PC-3 (cell line): Measurements from ENCODE around the gene ZNF296.

ENCODE experiments used
- EZH2 ChIP-seq: fragments of 300-600 bp; sonication (generic); IDR thresholded peaks from one replicate; pipeline ENCODE4 v1.6.1; 2017; ENCODE audit warnings: antibody characterized with exemption, mild to moderate bottlenecking, low read length; ENCODE audit not compliant: unreplicated experiment
- EZH2phosphoT487 ChIP-seq: fragments of 300-600 bp; sonication (generic); IDR thresholded peaks from 2 replicates; pipeline ENCODE4 v1.6.1; 2018; ENCODE audit warnings: mild to moderate bottlenecking, antibody characterized with exemption, low read length, borderline replicate concordance
- TF ChIP-seq, protein P1 (sequence below): fragments of 300-600 bp; sonication (generic); conservative IDR thresholded peaks from 2 replicates; pipeline ENCODE4 v1.5.1; 2017; ENCODE audit warnings: antibody characterized with exemption, low read depth, mild to moderate bottlenecking, low read length

GRCh38 chr19:45063851-45064801 lies 12.2 kb downstream of the ZNF296 start:
- TF ChIP-seq, protein P1, sequence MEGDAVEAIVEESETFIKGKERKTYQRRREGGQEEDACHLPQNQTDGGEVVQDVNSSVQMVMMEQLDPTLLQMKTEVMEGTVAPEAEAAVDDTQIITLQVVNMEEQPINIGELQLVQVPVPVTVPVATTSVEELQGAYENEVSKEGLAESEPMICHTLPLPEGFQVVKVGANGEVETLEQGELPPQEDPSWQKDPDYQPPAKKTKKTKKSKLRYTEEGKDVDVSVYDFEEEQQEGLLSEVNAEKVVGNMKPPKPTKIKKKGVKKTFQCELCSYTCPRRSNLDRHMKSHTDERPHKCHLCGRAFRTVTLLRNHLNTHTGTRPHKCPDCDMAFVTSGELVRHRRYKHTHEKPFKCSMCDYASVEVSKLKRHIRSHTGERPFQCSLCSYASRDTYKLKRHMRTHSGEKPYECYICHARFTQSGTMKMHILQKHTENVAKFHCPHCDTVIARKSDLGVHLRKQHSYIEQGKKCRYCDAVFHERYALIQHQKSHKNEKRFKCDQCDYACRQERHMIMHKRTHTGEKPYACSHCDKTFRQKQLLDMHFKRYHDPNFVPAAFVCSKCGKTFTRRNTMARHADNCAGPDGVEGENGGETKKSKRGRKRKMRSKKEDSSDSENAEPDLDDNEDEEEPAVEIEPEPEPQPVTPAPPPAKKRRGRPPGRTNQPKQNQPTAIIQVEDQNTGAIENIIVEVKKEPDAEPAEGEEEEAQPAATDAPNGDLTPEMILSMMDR, result no peak
- TF ChIP-seq EZH2, result no peak
- TF ChIP-seq EZH2phosphoT487, result no peak
